PFSK-1 (cell line): ENCODE results near the gene RPH3AL.

Experiments
- FOXP2 ChIP-seq: optimal IDR thresholded peaks from 2 replicates; pipeline ENCODE3; 2011; ENCODE audit warnings: borderline replicate concordance, control low read depth, inconsistent platforms; ENCODE audit not compliant: insufficient read depth; ENCODE audit errors: extremely low read length, extremely low read depth
- POLR2AphosphoS5 ChIP-seq: IDR thresholded peaks from 2 replicates; pipeline ENCODE4 v1.6.1; 2012; ENCODE audit warnings: low read depth, mild to moderate bottlenecking, control low read depth, low read length, moderate library complexity
- REST ChIP-seq, 2 experiments: IDR thresholded peaks; 2 replicates each; pipeline versions ENCODE4 v1.6.1 to v1.8.0; 2011 to 2012; ENCODE audit warnings: low read depth in 2 of 2, low read length in 2 of 2, control low read depth in 1 of 2, inconsistent platforms in 1 of 2, mild to moderate bottlenecking in 1 of 2, moderate library complexity in 1 of 2; ENCODE audit not compliant: insufficient read depth in 1 of 2
- SIN3A ChIP-seq: IDR thresholded peaks from 2 replicates; pipeline ENCODE4 v1.6.1; 2012; ENCODE audit warnings: mild to moderate bottlenecking, low read length, moderate library complexity, borderline replicate concordance; ENCODE audit not compliant: insufficient read depth
- TAF1 ChIP-seq: IDR thresholded peaks from 2 replicates; pipeline ENCODE4 v1.6.1; 2012; ENCODE audit warnings: low read length, control low read depth, borderline replicate concordance; ENCODE audit not compliant: insufficient read depth

RPH3AL gene

DNA sequence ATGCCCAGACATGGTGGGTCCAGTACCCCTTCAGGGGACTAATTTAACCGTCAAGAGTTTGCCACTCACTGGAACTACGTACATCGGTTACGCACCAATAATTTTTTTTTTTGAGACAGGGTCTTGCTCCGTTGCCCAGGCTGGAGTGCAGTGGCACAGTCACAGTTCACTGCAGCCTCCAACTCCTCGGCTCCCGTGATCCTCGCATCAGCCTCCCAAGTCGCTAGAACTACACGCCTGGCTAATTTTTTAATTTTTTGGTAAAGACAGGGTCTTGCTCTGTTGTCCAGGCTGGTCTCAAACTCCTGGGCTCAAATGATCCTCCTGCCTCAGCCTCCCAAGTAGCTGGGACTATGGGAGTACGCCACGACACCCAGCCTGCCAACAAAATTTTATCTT is 15.6 kb downstream of the RPH3AL start:
- TF ChIP-seq TAF1 (no peak), SIN3A (no peak), FOXP2 (no peak), POLR2AphosphoS5 (no peak), REST (IDR thresholded peaks at IDR 0.05; ENCODE audit: insufficient read depth in 1 of 2, low read depth in 2 of 2, low read length in 2 of 2) (no peak)

DNA sequence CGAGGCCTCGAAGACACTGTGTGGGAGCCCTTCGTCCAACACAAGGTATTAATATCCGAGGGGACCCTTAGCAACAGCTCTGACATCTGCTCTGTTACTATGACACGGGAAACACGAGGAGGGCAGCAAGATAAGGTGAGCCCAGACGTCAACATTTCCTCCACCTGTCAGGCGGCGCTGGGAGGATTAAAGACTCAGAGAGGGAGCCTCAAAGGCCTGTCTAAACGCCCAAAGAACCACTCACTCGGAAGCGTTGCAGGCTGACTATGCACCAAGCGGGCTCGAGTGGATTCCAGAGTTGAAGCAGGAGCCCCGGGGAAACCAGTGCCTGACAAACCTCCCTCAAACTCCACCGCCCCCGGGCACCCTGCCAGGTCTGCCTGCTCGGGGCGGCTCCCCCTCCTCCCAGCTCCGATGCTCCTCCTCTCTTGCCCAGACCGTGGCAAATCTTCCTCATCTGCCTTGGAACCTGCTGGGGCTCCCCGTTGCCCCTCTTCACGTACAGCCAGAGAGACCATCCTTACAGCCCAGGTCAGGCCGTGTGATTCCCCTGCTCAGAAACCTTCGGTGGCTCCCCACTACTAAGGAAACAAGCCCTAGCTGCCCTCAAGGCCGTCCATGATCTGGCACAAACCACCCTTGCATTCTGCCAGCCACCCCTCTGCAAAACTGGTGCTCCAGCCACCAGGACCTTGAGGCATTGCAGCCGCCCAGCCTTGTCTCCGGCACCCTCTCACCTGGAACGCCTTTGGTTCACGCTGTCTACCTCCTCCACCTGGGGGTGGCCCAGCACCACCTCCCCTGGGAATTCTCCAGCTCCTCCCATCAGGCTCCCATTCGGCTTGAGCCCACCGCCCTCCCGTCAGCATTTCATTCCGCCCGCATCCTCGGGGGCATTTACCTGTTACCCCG is 16.2 kb downstream of the RPH3AL start:
- TF ChIP-seq FOXP2: no peak
- no peak for TF ChIP-seq REST (IDR thresholded peaks at IDR 0.05; ENCODE audit: insufficient read depth in 1 of 2, low read depth in 2 of 2, low read length in 2 of 2)
- TF ChIP-seq TAF1: no peak
- no peak for TF ChIP-seq SIN3A
- no peak for TF ChIP-seq POLR2AphosphoS5

- TF ChIP-seq TAF1 (no peak), FOXP2 (no peak), SIN3A (no peak), POLR2AphosphoS5 (no peak), REST (IDR thresholded peaks at IDR 0.05; ENCODE audit: insufficient read depth in 1 of 2, low read depth in 2 of 2, low read length in 2 of 2) (no peak)
Observed at GRCh38 chr17:335691-336090, 16.9 kb downstream of the RPH3AL start.

DNA sequence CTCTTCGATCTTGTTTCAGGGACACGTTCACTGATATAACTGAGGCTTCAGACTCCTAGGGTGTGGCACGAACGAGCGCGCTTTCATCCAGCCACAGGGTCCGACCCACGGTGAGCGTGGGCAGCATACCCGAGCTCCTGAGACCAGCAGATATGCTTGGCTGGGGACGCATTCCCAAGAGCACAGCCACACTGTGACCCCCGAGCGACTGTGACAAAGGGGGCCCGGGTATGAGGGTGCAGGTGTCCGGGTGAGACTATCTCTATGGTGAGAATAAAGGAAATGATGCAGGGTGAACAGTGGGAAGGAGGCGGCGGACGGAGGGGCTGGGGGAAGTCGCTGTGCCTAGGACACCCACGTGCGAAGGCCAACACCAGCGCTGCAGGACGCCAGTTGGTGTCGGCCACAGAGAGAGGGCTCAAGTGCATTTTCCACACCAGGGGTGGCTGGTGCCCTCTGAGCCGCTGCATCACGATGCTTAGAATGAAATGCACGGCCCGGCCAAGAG is 17.6 kb downstream of the RPH3AL start:
- no peak for TF ChIP-seq SIN3A
- no peak for TF ChIP-seq REST (IDR thresholded peaks at IDR 0.05; ENCODE audit: insufficient read depth in 1 of 2, low read depth in 2 of 2, low read length in 2 of 2)
- TF ChIP-seq TAF1: no peak
- TF ChIP-seq POLR2AphosphoS5: no peak
- no peak for TF ChIP-seq FOXP2
